Endothelial cell (in vitro differentiated cells): ENCODE data around the gene MSH6. TPM values are rescaled to one million over a fixed set of nuclear protein-coding genes. Genes with fewer than 3 reads are reported as not detected.

Experiments used
- DNase-seq: peaks from one replicate; pipeline ENCODE4 v3.0.0; 2021; ENCODE audit warnings: low spot score
- H3K27ac Mint-ChIP-seq: one replicate; pipeline ENCODE4 v1.8.0; 2021; ENCODE audit warnings: mixed read lengths, inconsistent platforms; ENCODE audit not compliant: unreplicated experiment
- H3K27me3 Mint-ChIP-seq: one replicate; pipeline ENCODE4 v1.8.0; 2021; ENCODE audit warnings: mild to moderate bottlenecking, moderate library complexity, mixed read lengths, inconsistent platforms; ENCODE audit not compliant: unreplicated experiment
- H3K36me3 Mint-ChIP-seq: one replicate; pipeline ENCODE4 v1.8.0; 2021; ENCODE audit warnings: mild to moderate bottlenecking, low read depth, mixed read lengths, inconsistent platforms; ENCODE audit not compliant: unreplicated experiment
- H3K4me1 Mint-ChIP-seq: one replicate; pipeline ENCODE4 v1.8.0; 2021; ENCODE audit warnings: mild to moderate bottlenecking, mixed read lengths, inconsistent platforms; ENCODE audit not compliant: unreplicated experiment
- H3K4me3 Mint-ChIP-seq: one replicate; pipeline ENCODE4 v1.8.0; 2021; ENCODE audit warnings: mild to moderate bottlenecking, mixed read lengths, inconsistent platforms; ENCODE audit not compliant: unreplicated experiment
- H3K9me3 Mint-ChIP-seq: one replicate; pipeline ENCODE4 v1.8.0; 2021; ENCODE audit warnings: mixed read lengths, inconsistent platforms; ENCODE audit not compliant: unreplicated experiment
- CTCF ChIP-seq: fragments of 200-600 bp; sonication (generic); IDR thresholded peaks from one replicate; pipeline ENCODE4 v1.5.0; 2021; ENCODE audit warnings: antibody characterized with exemption; ENCODE audit not compliant: unreplicated experiment
- total RNA-seq: library from RNA; stranded (reverse); fragmentation: NEBNext Ultra II Directional; extraction: Animal tissue kit (Norgen Biotek cat#: 25700); gene quantifications from one replicate; pipeline ENCODE4 v1.2.1, GENCODE V29; 2021; ENCODE audit not compliant: unreplicated experiment

The MSH6 gene
- total RNA-seq, 1 donor from 2014 or later, result 82.0 TPM

- TF ChIP-seq CTCF, result no peak
- no peak for DNase-seq
- no peaks in the 10 kb centered on the region for H3K9me3 Mint-ChIP-seq
- H3K4me3 Mint-ChIP-seq, result no peak overlapping the region
- H3K36me3 Mint-ChIP-seq, result peaks cover 46% of the 10 kb centered on the region
- H3K27ac Mint-ChIP-seq, result no peak overlapping the region
- H3K27me3 Mint-ChIP-seq, result no peaks in the 10 kb centered on the region
- no peaks in the 10 kb centered on the region for H3K4me1 Mint-ChIP-seq
Measured at GRCh38 chr2:47805850-47806249, 22.9 kb downstream of the MSH6 start.

- peak overlapping the region; percentile 30 for H3K27ac Mint-ChIP-seq
- DNase-seq, result no peak
- peaks cover 50% of the 10 kb centered on the region for H3K36me3 Mint-ChIP-seq
Measured at GRCh38 chr2:47808614-47809013, 25.7 kb downstream of the MSH6 start.

GRCh38 chr2:47809903-47810302, 27.0 kb downstream of the MSH6 start:
- TF ChIP-seq CTCF, result no peak
- no peak for DNase-seq
- H3K27me3 Mint-ChIP-seq, result no peaks in the 10 kb centered on the region
- H3K4me1 Mint-ChIP-seq, result no peaks in the 10 kb centered on the region
- H3K9me3 Mint-ChIP-seq, result no peaks in the 10 kb centered on the region
- H3K27ac Mint-ChIP-seq, result no peak overlapping the region
- no peak overlapping the region for H3K4me3 Mint-ChIP-seq
- peaks cover 47% of the 10 kb centered on the region for H3K36me3 Mint-ChIP-seq

More at GRCh38 chr2:47808614-47809013, 25.7 kb downstream of the MSH6 start:
- H3K4me3 Mint-ChIP-seq, result no peak overlapping the region
- no peaks in the 10 kb centered on the region for H3K9me3 Mint-ChIP-seq
- H3K27me3 Mint-ChIP-seq, result no peaks in the 10 kb centered on the region
- no peak for TF ChIP-seq CTCF
- H3K4me1 Mint-ChIP-seq, result no peaks in the 10 kb centered on the region

GRCh38 chr2:47810850-47811249, 27.9 kb downstream of the MSH6 start:
- no peak for DNase-seq
- H3K27me3 Mint-ChIP-seq, result no peaks in the 10 kb centered on the region
- peaks cover 54% of the 10 kb centered on the region for H3K36me3 Mint-ChIP-seq
- H3K4me1 Mint-ChIP-seq, result no peaks in the 10 kb centered on the region
- no peaks in the 10 kb centered on the region for H3K9me3 Mint-ChIP-seq
- no peak overlapping the region for H3K27ac Mint-ChIP-seq
- H3K4me3 Mint-ChIP-seq, result no peak overlapping the region
- no peak for TF ChIP-seq CTCF

GRCh38 chr2:47811668-47812067, 28.7 kb downstream of the MSH6 start:
- peaks cover 53% of the 10 kb centered on the region for H3K36me3 Mint-ChIP-seq
- H3K27me3 Mint-ChIP-seq, result no peaks in the 10 kb centered on the region
- H3K4me1 Mint-ChIP-seq, result no peaks in the 10 kb centered on the region
- H3K27ac Mint-ChIP-seq, result peak overlapping the region; percentile 5
- no peak for TF ChIP-seq CTCF
- DNase-seq, result no peak
- no peak overlapping the region for H3K4me3 Mint-ChIP-seq
- H3K9me3 Mint-ChIP-seq, result no peaks in the 10 kb centered on the region
